ENCODE measurements around the gene UGT3A2. TPM values are rescaled to one million over a fixed set of nuclear protein-coding genes. Genes with fewer than 3 reads are reported as not detected.

Gene UGT3A2
- total RNA-seq, 1 experiment from 2014 or later: not detected

- Histone ChIP-seq H3K4me3 (no peak overlapping the region), H3K79me2 (ENCODE audit: low read depth) (no peaks in the 10 kb centered on the region), H3K9me2 (ENCODE audit: insufficient read depth) (no peaks in the 10 kb centered on the region), H3K9me3 (ENCODE audit: insufficient read depth, low read depth) (no peaks in the 10 kb centered on the region), H4K20me1 (ENCODE audit: insufficient read depth) (no peaks in the 10 kb centered on the region), H3K36me3 (ENCODE audit: low read depth) (no peaks in the 10 kb centered on the region), H3K27me3 (ENCODE audit: insufficient read depth, low read depth) (peaks cover 46% of the 10 kb centered on the region), H3F3A (ENCODE audit: insufficient read depth, low read depth) (no peaks in the 10 kb centered on the region), H3K4me2 (no peak overlapping the region), H2AFZ (no peak overlapping the region), H3K27ac (no peak overlapping the region), H3K4me1 (replicated peaks; ENCODE audit: insufficient read depth) (no peaks in the 10 kb centered on the region)
- ChIA-PET POLR2A (ENCODE audit: unreplicated experiment) (no interaction called here), CTCF (no interaction called here)
- no peak for TF ChIP-seq CTCF (conservative IDR thresholded peaks at IDR 0.05)
- no peak for TF ChIP-seq EZH2 (IDR thresholded peaks at IDR 0.05; ENCODE audit: low read depth)
- intact Hi-C loops (cut with micrococcal nuclease; ENCODE audit: unreplicated experiment): no loop called here
- no TSS peak for BruUV-seq (replicated peaks)
- no peak for DNase-seq
These were observed 2.1 kb upstream of the UGT3A2 start for GRCh38 chr5:36068751-36069281.

GRCh38 chr5:36066001-36066539 lies 612 bp downstream of the UGT3A2 start:
- ChIA-PET POLR2A (ENCODE audit: unreplicated experiment) (no interaction called here), CTCF (no interaction called here)
- Histone ChIP-seq H2AFZ (no peak overlapping the region), H3K4me3 (no peak overlapping the region), H3K9me3 (ENCODE audit: insufficient read depth, low read depth) (no peaks in the 10 kb centered on the region), H3K27ac (no peak overlapping the region), H3K27me3 (ENCODE audit: insufficient read depth, low read depth) (peaks cover 55% of the 10 kb centered on the region), H3K36me3 (ENCODE audit: low read depth) (no peaks in the 10 kb centered on the region), H3K4me1 (replicated peaks; ENCODE audit: insufficient read depth) (no peaks in the 10 kb centered on the region), H3K4me2 (no peak overlapping the region), H3F3A (ENCODE audit: insufficient read depth, low read depth) (no peaks in the 10 kb centered on the region), H3K9me2 (ENCODE audit: insufficient read depth) (no peaks in the 10 kb centered on the region), H4K20me1 (ENCODE audit: insufficient read depth) (no peaks in the 10 kb centered on the region), H3K79me2 (ENCODE audit: low read depth) (no peaks in the 10 kb centered on the region)
- no peak for TF ChIP-seq EZH2 (IDR thresholded peaks at IDR 0.05; ENCODE audit: low read depth)
- TF ChIP-seq CTCF (conservative IDR thresholded peaks at IDR 0.05): no peak
- DNase-seq: no peak
- intact Hi-C loops (cut with micrococcal nuclease; ENCODE audit: unreplicated experiment): no loop called here
- BruUV-seq (replicated peaks): no TSS peak

- Histone ChIP-seq H3K9me2 (ENCODE audit: insufficient read depth) (no peaks in the 10 kb centered on the region), H4K20me1 (ENCODE audit: insufficient read depth) (no peaks in the 10 kb centered on the region; the same call in 1 of the 2 replicates), H3K27ac (no peak overlapping the region), H3K9me3 (ENCODE audit: insufficient read depth, low read depth) (no peaks in the 10 kb centered on the region), H3K36me3 (ENCODE audit: low read depth) (no peaks in the 10 kb centered on the region), H3K27me3 (ENCODE audit: insufficient read depth, low read depth) (peaks cover 37% of the 10 kb centered on the region), H3K4me2 (peak overlapping the region; percentile 22), H2AFZ (no peak overlapping the region), H3K79me2 (ENCODE audit: low read depth) (no peaks in the 10 kb centered on the region), H3F3A (ENCODE audit: insufficient read depth, low read depth) (no peaks in the 10 kb centered on the region), H3K4me1 (replicated peaks; ENCODE audit: insufficient read depth) (no peaks in the 10 kb centered on the region; the same call in 1 of the 2 replicates), H3K4me3 (no peak overlapping the region)
- DNase-seq: no peak
- no TSS peak for BruUV-seq (replicated peaks)
- ChIA-PET POLR2A (ENCODE audit: unreplicated experiment) (no interaction called here), CTCF (no interaction called here)
- TF ChIP-seq CTCF (conservative IDR thresholded peaks at IDR 0.05) (peak; percentile 54), EZH2 (IDR thresholded peaks at IDR 0.05; ENCODE audit: low read depth) (no peak)
- intact Hi-C loops (cut with micrococcal nuclease; ENCODE audit: unreplicated experiment): no loop called here
These were observed 6.2 kb downstream of the UGT3A2 start for GRCh38 chr5:36060420-36060887.
